Left lung (tissue), 10 donors: Measurements from ENCODE around the gene ZFYVE26. TPM values are rescaled to one million over a fixed set of nuclear protein-coding genes. Genes with fewer than 3 reads are reported as not detected.

Source experiments
- ATAC-seq: fragments of 200-7000 bp; cut with Tn5 transposase; one replicate; pipeline ENCODE4 v1.9.1; 2020; ENCODE audit warnings: moderate library complexity
- DNase-seq, 4 donors: peaks; one replicate each; pipeline ENCODE4 v3.0.0-alpha.2; 2013 to 2020
- H3K27ac ChIP-seq, 2 donors: fragments of 200-600 bp; sonication (generic) in 1 of 2; one replicate each; pipeline versions ENCODE4 v1.5.0 to v1.8.0; 2020 to 2021
- H3K27me3 ChIP-seq, 2 donors: fragments of 200-600 bp; sonication (generic) in 1 of 2; one replicate each; pipeline versions ENCODE4 v1.5.0 to v1.8.0; 2020 to 2021
- H3K36me3 ChIP-seq, 2 donors: fragments of 200-600 bp; sonication (generic) in 1 of 2; one replicate each; pipeline versions ENCODE4 v1.5.0 to v1.8.0; 2020 to 2021
- H3K4me1 ChIP-seq, 2 donors: fragments of 200-600 bp; one replicate each; pipeline ENCODE4 v1.8.0; 2021
- H3K4me3 ChIP-seq, 2 donors: fragments of 200-600 bp; sonication (generic) in 1 of 2; one replicate each; pipeline versions ENCODE4 v1.5.0 to v1.8.0; 2020 to 2021; ENCODE audit warnings: mild to moderate bottlenecking in 1 of 2
- H3K9me3 ChIP-seq, 2 donors: fragments of 200-600 bp; sonication (generic) in 1 of 2; one replicate each; pipeline versions ENCODE4 v1.5.0 to v1.8.0; 2020 to 2021
- intact Hi-C, 2 donors: fragments of 100-400 bp; cut with DNase I; formaldehyde crosslinking; loops; one replicate each; pipeline versions ENCODE4 v1.11.2 to v1.14.2; 2022
- polyA plus RNA-seq, 6 donors: library from polyadenylated mRNA; unstranded; fragments of 120-200 nt; gene quantifications; one replicate each; pipeline ENCODE4 v1.2.1, GENCODE V29; 2013; ENCODE audit not compliant: insufficient read length in 6 of 6
- total RNA-seq, 2 donors: library from RNA; stranded (reverse); fragmentation: NEBNext Ultra II Directional; extraction: Animal tissue kit (Norgen Biotek cat#: 25700); gene quantifications; one replicate each; pipeline ENCODE4 v1.2.1, GENCODE V29; 2021
- TF ChIP-seq, protein P1 (sequence below), 2 donors: fragments of 200-600 bp; sonication (generic) in 1 of 2; IDR thresholded peaks; one replicate each; pipeline versions ENCODE4 v1.5.0 to v1.8.0; 2021; ENCODE audit warnings: antibody characterized with exemption in 2 of 2
- donor health status: DM: no; HTN: yes; CAD: no.
- donor health status: DM: no; HTN: no; CAD: no.

Gene ZFYVE26
- total and polyA plus RNA-seq, 8 donors, result 15.9 to 47.8 (median 17.7) TPM

DNA sequence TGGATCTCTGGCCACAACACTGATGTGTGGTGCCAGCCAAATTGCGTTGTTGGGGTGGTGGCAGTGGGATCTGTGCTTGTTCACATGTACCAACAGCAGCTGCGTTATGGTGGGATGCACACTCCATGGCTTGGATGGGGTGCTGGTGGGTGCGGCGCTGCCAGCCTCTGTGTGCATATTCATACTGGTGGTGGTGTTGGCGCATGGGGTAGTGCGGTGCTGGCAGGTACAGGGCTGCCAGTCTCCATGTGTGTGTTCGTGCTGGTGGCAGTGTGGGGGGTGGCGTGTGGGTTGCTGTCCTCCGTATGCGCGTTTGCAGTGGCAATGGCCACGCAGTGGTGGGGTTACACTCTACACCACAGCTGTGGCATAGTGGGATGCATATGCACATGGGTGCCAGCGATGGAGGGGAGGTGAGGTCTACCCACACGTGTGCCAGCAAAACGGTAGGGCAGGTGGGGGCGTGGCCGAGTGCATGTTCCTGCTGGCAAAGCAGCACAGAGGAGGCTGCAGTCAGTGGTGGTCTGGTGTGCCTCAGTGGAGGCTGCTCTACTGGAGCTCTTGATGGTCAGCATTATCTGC lies 29.7 kb upstream of the ZFYVE26 start:
- intact Hi-C loops, result no loop called here
- no peaks in the 10 kb centered on the region for H3K27me3 ChIP-seq
- TF ChIP-seq, protein P1, sequence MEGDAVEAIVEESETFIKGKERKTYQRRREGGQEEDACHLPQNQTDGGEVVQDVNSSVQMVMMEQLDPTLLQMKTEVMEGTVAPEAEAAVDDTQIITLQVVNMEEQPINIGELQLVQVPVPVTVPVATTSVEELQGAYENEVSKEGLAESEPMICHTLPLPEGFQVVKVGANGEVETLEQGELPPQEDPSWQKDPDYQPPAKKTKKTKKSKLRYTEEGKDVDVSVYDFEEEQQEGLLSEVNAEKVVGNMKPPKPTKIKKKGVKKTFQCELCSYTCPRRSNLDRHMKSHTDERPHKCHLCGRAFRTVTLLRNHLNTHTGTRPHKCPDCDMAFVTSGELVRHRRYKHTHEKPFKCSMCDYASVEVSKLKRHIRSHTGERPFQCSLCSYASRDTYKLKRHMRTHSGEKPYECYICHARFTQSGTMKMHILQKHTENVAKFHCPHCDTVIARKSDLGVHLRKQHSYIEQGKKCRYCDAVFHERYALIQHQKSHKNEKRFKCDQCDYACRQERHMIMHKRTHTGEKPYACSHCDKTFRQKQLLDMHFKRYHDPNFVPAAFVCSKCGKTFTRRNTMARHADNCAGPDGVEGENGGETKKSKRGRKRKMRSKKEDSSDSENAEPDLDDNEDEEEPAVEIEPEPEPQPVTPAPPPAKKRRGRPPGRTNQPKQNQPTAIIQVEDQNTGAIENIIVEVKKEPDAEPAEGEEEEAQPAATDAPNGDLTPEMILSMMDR (IDR thresholded peaks at IDR 0.05), result no peak
- DNase-seq (no peak), ATAC-seq (no peak)
- no peaks in the 10 kb centered on the region for H3K9me3 ChIP-seq
- H3K4me1 ChIP-seq, result no peaks in the 10 kb centered on the region
- no peak overlapping the region for H3K4me3 ChIP-seq
- no peaks in the 10 kb centered on the region for H3K36me3 ChIP-seq
- H3K27ac ChIP-seq, result no peak overlapping the region

DNA sequence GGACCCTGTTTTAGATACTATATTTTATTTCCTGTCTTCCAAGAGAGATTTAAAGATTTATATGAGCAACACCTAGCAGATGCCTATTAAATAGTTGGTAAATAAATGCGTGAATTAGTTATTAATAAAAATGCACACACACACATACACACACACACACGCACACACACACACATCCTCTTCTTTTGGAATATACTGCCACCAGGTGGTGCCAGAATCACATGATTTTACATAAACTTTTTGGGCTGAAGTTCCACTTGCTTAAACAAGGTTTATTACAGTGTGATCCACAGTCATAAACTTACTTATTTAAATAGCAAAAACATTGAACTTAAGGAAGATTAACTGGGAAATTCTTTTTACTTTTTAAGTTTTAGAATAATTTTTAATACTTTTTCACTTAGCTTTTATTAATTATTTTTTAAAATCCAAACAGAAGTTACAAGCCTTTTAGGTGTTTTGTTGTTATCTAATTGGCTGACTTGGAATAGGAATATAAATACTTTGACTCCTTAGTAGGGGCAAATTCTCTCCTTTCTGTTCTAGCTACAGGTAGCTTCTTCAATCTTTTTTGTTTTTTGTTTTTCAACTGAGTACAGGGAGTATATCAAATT lies 20.7 kb upstream of the ZFYVE26 start:
- Histone ChIP-seq H3K4me3 (no peak overlapping the region), H3K36me3 (no peaks in the 10 kb centered on the region), H3K9me3 (no peaks in the 10 kb centered on the region), H3K4me1 (peaks cover 0 to 7% of the 10 kb centered on the region in 2 donors), H3K27ac (peak overlapping the region in 1 of 2 donors; percentile 24), H3K27me3 (no peaks in the 10 kb centered on the region)
- ATAC-seq (peak; percentile 92), DNase-seq (peak in 2 of 4 donors; percentile 57 to 80)
- TF ChIP-seq, protein P1 (IDR thresholded peaks at IDR 0.05), result peak; percentile 32 to 39
- intact Hi-C loops, result no loop called here

DNA sequence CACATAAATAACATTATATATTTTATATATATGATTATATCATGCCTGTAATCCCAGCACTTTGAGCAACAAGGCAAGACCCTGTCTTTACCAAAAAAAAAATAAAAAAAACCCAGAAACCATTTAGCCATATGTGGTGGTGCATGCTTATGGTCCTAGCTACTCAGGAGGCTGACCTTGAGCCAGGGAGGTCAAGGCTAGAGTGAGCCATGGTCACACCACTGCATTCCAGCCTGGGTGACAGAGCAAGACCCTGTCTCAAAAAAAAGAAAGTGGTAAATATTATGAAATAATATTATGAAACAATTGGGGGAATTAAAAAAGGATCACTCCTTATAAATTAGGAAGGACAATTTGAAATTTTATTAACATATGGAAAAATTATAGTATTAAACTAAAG lies 19.2 kb upstream of the ZFYVE26 start:
- Histone ChIP-seq H3K36me3 (no peaks in the 10 kb centered on the region), H3K9me3 (no peaks in the 10 kb centered on the region), H3K27ac (no peak overlapping the region), H3K4me3 (no peak overlapping the region), H3K27me3 (no peaks in the 10 kb centered on the region), H3K4me1 (peaks cover 0 to 7% of the 10 kb centered on the region in 2 donors)
- TF ChIP-seq, protein P1 (IDR thresholded peaks at IDR 0.05), result no peak
- ATAC-seq (no peak), DNase-seq (no peak)
- intact Hi-C loops, result no loop called here

DNA sequence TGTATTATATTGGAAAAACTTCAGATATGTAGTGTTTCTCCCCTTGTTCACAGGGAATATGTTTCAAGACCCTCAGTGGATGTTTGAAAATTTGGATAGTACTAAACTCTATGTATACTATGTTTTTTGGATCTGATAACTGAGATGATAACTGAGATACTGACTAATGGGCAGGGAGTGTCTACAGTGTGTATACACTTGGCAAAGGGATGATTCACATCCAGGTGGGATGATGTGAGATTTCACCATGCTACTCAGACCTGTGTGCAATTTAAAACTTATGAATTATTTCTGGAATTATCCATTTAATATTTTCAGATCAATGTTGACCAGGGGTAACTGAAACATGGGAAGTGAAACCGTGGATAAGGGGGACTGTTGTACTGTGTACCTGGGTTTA lies 17.0 kb upstream of the ZFYVE26 start:
- peaks cover 0 to 7% of the 10 kb centered on the region in 2 donors for H3K4me1 ChIP-seq
- TF ChIP-seq, protein P1 (IDR thresholded peaks at IDR 0.05), result no peak
- H3K27ac ChIP-seq, result no peak overlapping the region
- no peak for DNase-seq
- H3K27me3 ChIP-seq, result no peaks in the 10 kb centered on the region
- no peaks in the 10 kb centered on the region for H3K9me3 ChIP-seq
- intact Hi-C loops, result no loop called here
- H3K4me3 ChIP-seq, result no peak overlapping the region
- no peaks in the 10 kb centered on the region for H3K36me3 ChIP-seq
- ATAC-seq, result no peak

DNA sequence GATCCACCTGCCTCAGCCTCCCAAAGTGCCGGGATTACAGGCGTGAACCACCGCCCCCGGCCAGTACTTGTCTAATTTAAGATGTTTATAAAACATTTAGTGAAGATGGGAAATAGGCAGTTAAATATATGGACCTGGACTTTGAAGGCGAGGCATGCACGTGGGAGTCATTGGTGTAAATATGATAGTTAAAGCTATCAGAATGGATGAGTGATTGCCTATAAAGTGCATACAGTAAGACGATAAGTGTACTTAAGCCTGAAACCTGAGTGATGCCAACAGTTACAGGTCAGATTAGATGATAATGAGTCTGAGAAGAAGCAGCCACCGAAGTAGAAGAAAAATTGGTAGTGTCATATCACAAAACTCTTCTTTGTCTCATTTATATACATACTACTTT lies 14.7 kb upstream of the ZFYVE26 start:
- no peaks in the 10 kb centered on the region for H3K36me3 ChIP-seq
- no peak overlapping the region for H3K4me3 ChIP-seq
- H3K27ac ChIP-seq, result no peak overlapping the region
- DNase-seq (no peak), ATAC-seq (no peak)
- H3K27me3 ChIP-seq, result no peaks in the 10 kb centered on the region
- no peaks in the 10 kb centered on the region for H3K4me1 ChIP-seq
- no peaks in the 10 kb centered on the region for H3K9me3 ChIP-seq
- TF ChIP-seq, protein P1 (IDR thresholded peaks at IDR 0.05), result no peak
- intact Hi-C loops, result no loop called here
